Lung (tissue), 12 donors: ENCODE data around the gene NIPAL3. TPM values are rescaled to one million over a fixed set of nuclear protein-coding genes. Genes with fewer than 3 reads are reported as not detected.

Experiments
- ATAC-seq: fragments of 200-7000 bp; cut with Tn5 transposase; one replicate; pipeline ENCODE4 v1.9.1; 2020; ENCODE audit warnings: moderate number of reproducible peaks; ENCODE audit not compliant: insufficient read depth, low FRiP score
- DNase-seq, 3 donors: peaks; one replicate each; pipeline ENCODE4 v3.0.0-alpha.2; 2013 to 2017
- H3K27ac ChIP-seq, 2 donors: one replicate each; pipeline ENCODE4 v1.5.1; 2013; ENCODE audit warnings: mild to moderate bottlenecking in 2 of 2, moderate library complexity in 2 of 2, control low read depth in 1 of 2, inconsistent platforms in 1 of 2, low read depth in 1 of 2, low read length in 1 of 2
- H3K27me3 ChIP-seq, 3 donors: one replicate each; pipeline ENCODE4 v1.5.1; 2013; ENCODE audit warnings: low read length in 2 of 3; ENCODE audit not compliant: control insufficient read depth in 3 of 3, insufficient read depth in 3 of 3
- H3K36me3 ChIP-seq, 4 donors: one replicate each; pipeline ENCODE4 v1.5.1; 2013; ENCODE audit warnings: low read length in 4 of 4, mild to moderate bottlenecking in 1 of 4, moderate library complexity in 1 of 4; ENCODE audit not compliant: control insufficient read depth in 4 of 4, insufficient read depth in 4 of 4
- H3K4me1 ChIP-seq, 5 donors: one replicate each; pipeline ENCODE4 v1.5.1; 2013; ENCODE audit warnings: low read length in 5 of 5, mild to moderate bottlenecking in 2 of 5, moderate library complexity in 1 of 5; ENCODE audit not compliant: control insufficient read depth in 5 of 5, insufficient read depth in 5 of 5
- H3K4me3 ChIP-seq: one replicate; pipeline ENCODE4 v1.5.1; 2013; ENCODE audit warnings: mild to moderate bottlenecking, control low read depth, moderate library complexity
- H3K9ac ChIP-seq, 2 donors: one replicate each; pipeline ENCODE4 v1.5.1; 2013; ENCODE audit warnings: low read length in 2 of 2, control low read depth in 1 of 2; ENCODE audit not compliant: insufficient read depth in 1 of 2
- H3K9me3 ChIP-seq, 4 donors: one replicate each; pipeline ENCODE4 v1.5.1; 2013; ENCODE audit warnings: low read length in 3 of 4, mild to moderate bottlenecking in 1 of 4, moderate library complexity in 1 of 4; ENCODE audit not compliant: control insufficient read depth in 4 of 4, insufficient read depth in 3 of 4
- WGBS, 2 donors: extraction: QIAGEN DNeasy Blood & Tissue Kit; methylation state at CpG; one replicate each; pipeline ENCODE4 v1.1.7; 2013; 5-methylcytosine and 5-hydroxymethylcytosine counted together
- polyA plus RNA-seq, 2 donors: library from polyadenylated mRNA; stranded (reverse); fragments of 200-250 nt; gene quantifications; one replicate each; pipeline ENCODE4 v1.2.1, GENCODE V29; 2013
- total RNA-seq, 2 donors: library from RNA; depleted of rRNA in 1 of 2; stranded (reverse); fragments of >200 nt in 1 of 2; gene quantifications; one replicate each; pipeline ENCODE4 v1.2.1, GENCODE V29; 2014 to 2021
- TF ChIP-seq, protein P1 (sequence below): IDR thresholded peaks from 2 replicates; pipeline ENCODE4 v1.5.1; 2012; ENCODE audit warnings: mild to moderate bottlenecking; ENCODE audit errors: control extremely low read depth, extremely low read depth
- donor health status: control.
- donor health status: control.
- donor health status: Bipolar disorder and iron deficiency.
- donor health status: healthy.
- donor health status: DM: yes; HTN: yes; CAD: no.

Gene NIPAL3
- total and polyA plus RNA-seq, 4 donors, result 11.9 to 31.8 (median 19.8) TPM

DNA sequence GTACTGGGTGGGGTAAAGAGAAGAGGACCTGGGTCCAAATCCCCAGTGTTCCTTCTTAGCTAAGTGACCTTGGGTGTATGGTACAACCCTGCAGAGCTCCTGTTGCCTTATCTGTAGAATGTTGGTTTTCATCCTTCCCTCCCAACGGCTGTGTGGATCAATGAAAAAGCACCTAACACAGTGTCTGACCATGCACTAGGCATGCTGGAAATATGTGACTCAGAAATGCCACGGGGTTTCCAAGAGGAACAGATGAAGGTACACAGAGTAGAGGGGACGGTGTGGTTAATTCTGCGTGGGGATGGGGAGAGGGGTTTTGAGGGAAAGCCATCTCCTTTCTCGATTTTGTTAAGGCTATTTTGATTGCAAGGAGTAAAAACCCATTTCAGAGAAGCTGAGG, 8.6 kb downstream of the NIPAL3 start:
- TF ChIP-seq, protein P1, sequence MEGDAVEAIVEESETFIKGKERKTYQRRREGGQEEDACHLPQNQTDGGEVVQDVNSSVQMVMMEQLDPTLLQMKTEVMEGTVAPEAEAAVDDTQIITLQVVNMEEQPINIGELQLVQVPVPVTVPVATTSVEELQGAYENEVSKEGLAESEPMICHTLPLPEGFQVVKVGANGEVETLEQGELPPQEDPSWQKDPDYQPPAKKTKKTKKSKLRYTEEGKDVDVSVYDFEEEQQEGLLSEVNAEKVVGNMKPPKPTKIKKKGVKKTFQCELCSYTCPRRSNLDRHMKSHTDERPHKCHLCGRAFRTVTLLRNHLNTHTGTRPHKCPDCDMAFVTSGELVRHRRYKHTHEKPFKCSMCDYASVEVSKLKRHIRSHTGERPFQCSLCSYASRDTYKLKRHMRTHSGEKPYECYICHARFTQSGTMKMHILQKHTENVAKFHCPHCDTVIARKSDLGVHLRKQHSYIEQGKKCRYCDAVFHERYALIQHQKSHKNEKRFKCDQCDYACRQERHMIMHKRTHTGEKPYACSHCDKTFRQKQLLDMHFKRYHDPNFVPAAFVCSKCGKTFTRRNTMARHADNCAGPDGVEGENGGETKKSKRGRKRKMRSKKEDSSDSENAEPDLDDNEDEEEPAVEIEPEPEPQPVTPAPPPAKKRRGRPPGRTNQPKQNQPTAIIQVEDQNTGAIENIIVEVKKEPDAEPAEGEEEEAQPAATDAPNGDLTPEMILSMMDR, result no peak
- Histone ChIP-seq H3K27ac (no peak overlapping the region), H3K4me1 (peaks cover 0 to 4% (median 0%) of the 10 kb centered on the region in 5 donors), H3K9me3 (no peaks in the 10 kb centered on the region), H3K27me3 (no peaks in the 10 kb centered on the region), H3K36me3 (peaks cover 2 to 14% (median 6%) of the 10 kb centered on the region in 4 donors), H3K4me3 (no peak overlapping the region), H3K9ac (no peak overlapping the region)
- ATAC-seq (no peak), DNase-seq (no peak)
- 82 to 91% methylated on average over 5 of the region's 5 CpGs for WGBS, 2 donors

DNA sequence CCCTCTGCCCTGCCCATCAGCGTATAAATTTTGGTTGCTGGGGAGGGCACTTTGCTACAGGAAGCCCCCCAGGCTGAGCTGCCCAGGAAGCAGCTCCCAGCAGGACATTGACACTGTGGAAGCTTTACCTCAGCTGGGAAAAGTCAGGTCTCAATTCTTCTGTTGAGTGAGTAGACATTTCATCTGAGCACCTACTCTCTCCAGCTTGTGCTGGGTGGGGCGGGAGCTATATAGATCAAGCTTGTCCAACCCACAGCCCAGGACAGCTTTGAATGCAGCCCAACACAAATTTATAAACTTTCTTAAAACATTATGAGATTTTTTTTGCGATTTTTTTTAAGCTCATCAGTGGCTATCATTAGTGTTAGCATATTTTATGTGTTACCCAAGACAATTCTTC, 9.4 kb downstream of the NIPAL3 start:
- TF ChIP-seq, protein P1, result no peak
- Histone ChIP-seq H3K27ac (no peak overlapping the region), H3K9ac (no peak overlapping the region), H3K4me3 (no peak overlapping the region), H3K27me3 (no peaks in the 10 kb centered on the region), H3K4me1 (peaks cover 0 to 4% (median 0%) of the 10 kb centered on the region in 5 donors), H3K36me3 (peaks cover 2 to 14% (median 4%) of the 10 kb centered on the region in 4 donors), H3K9me3 (no peaks in the 10 kb centered on the region)
- DNase-seq (no peak), ATAC-seq (no peak)
- 94 to 95% methylated on average over 3 of the region's 3 CpGs for WGBS, 2 donors

DNA sequence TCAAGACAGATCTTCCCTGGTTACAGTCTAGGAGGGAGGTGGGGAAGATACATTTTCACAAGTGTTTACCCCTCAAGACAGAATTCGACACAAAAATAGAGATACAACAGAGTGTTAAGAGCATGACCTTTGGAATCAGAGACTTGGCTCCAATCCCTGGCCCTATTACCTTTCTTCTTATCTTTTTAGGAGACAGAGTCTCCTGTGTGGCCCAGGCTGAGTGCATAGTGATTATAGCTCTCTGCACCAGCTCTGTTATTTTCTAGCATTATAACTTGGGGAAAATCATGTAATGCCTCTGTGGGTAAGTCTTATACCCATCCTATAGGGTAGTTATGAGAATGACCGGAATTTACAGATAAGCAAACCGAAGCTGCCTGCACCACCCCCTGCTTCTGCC, 9.8 kb downstream of the NIPAL3 start:
- Histone ChIP-seq H3K9ac (no peak overlapping the region), H3K36me3 (peaks cover 2 to 14% (median 4%) of the 10 kb centered on the region in 4 donors), H3K4me1 (peaks cover 0 to 4% (median 0%) of the 10 kb centered on the region in 5 donors), H3K4me3 (no peak overlapping the region), H3K27ac (no peak overlapping the region), H3K27me3 (no peaks in the 10 kb centered on the region), H3K9me3 (no peaks in the 10 kb centered on the region)
- ATAC-seq, result no peak
- 81 to 89% methylated on average over 3 of the region's 3 CpGs for WGBS, 2 donors
- TF ChIP-seq, protein P1, result no peak
- no peak for DNase-seq

DNA sequence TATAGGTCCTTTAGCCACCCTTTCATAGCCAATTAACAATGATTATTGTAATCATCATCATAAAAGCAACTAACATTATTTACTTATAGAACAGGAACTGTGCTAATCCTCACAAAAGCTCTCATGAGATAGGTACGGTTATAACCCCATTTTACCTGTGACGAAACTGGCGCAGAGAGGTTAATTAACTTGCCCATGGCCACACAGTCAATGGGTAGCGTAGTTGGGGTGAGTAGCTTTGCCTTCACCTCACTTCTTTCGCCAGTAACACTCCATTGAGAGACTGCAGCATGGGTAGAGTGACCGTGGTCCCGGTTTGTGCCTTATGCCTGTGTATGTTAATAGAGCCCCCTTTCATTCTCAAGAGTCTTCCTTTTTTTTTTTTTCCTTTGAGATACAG, 10.3 kb downstream of the NIPAL3 start:
- H3K36me3 ChIP-seq, result peaks cover 2 to 11% (median 4%) of the 10 kb centered on the region in 4 donors
- H3K27me3 ChIP-seq, result no peaks in the 10 kb centered on the region
- no peak overlapping the region for H3K4me3 ChIP-seq
- H3K9ac ChIP-seq, result no peak overlapping the region
- ATAC-seq (no peak), DNase-seq (no peak)
- 81 to 90% methylated on average over 7 of the region's 7 CpGs for WGBS, 2 donors
- TF ChIP-seq, protein P1, result no peak
- H3K27ac ChIP-seq, result no peak overlapping the region
- peaks cover 0 to 4% (median 0%) of the 10 kb centered on the region in 5 donors for H3K4me1 ChIP-seq
- H3K9me3 ChIP-seq, result no peaks in the 10 kb centered on the region
